PC-3 (cell line): Measurements from ENCODE around the gene SLC7A6. TPM values are rescaled to one million over a fixed set of nuclear protein-coding genes. Genes with fewer than 3 reads are reported as not detected.

Experiments
- ATAC-seq: fragments of 200-7000 bp; cut with Tn5 transposase; 2 replicates; pipeline ENCODE4 v1.9.1; 2020; ENCODE audit warnings: mild to moderate bottlenecking, moderate library complexity
- BruUV-seq: library from RNA; stranded (reverse); fragments of 400-500 nt; replicated peaks from 2 replicates; lab custom pipeline; 2021; lab: Mats Ljungman, UMichigan
- CTCF ChIA-PET: fragments of 300-600 bp; sonication (Branson Sonifier 250); formaldehyde crosslinking; loops from one replicate; lab custom pipeline; 2022; ENCODE audit warnings: antibody characterized with exemption; lab: Charles Lee
- POLR2A ChIA-PET: fragments of 300-600 bp; sonication (Branson Sonifier 250); formaldehyde crosslinking; loops from one replicate; lab custom pipeline; 2022; ENCODE audit warnings: antibody characterized with exemption; ENCODE audit not compliant: unreplicated experiment; lab: Charles Lee
- DNase-seq: peaks from one replicate; pipeline ENCODE4 v3.0.0-alpha.2; 2015
- H2AFZ ChIP-seq: fragments of 300-600 bp; sonication (generic); 2 replicates; pipeline ENCODE4 v1.6.0; 2016; ENCODE audit warnings: antibody characterized with exemption, low read length
- H3F3A ChIP-seq: fragments of 300-600 bp; sonication (generic); one replicate; pipeline ENCODE4 v1.6.0; 2017; ENCODE audit warnings: antibody characterized with exemption, low read length, control low read depth, mild to moderate bottlenecking; ENCODE audit not compliant: unreplicated experiment
- H3K27ac ChIP-seq: fragments of 300-600 bp; sonication (generic); 2 replicates; pipeline ENCODE4 v1.5.1; 2016; ENCODE audit warnings: mild to moderate bottlenecking, low read length
- H3K27me3 ChIP-seq: fragments of 300-600 bp; sonication (generic); 2 replicates; pipeline ENCODE4 v1.6.1; 2016; ENCODE audit warnings: low read length, mixed read lengths
- H3K36me3 ChIP-seq: fragments of 300-600 bp; sonication (generic); 2 replicates; pipeline ENCODE4 v1.6.1; 2016; ENCODE audit warnings: low read depth, mixed run types, low read length, mixed read lengths
- H3K4me1 ChIP-seq: fragments of 300-600 bp; sonication (generic); 2 replicates; pipeline ENCODE4 v1.5.1; 2016; ENCODE audit warnings: low read length; ENCODE audit not compliant: insufficient read depth
- H3K4me2 ChIP-seq: fragments of 300-600 bp; sonication (generic); 2 replicates; pipeline ENCODE4 v1.6.0; 2016; ENCODE audit warnings: low read length
- H3K4me3 ChIP-seq: fragments of 300-600 bp; sonication (generic); 2 replicates; pipeline ENCODE4 v1.5.1; 2016; ENCODE audit warnings: mild to moderate bottlenecking, low read length, mixed read lengths
- H3K79me2 ChIP-seq: fragments of 300-600 bp; sonication (generic); 2 replicates; pipeline ENCODE4 v1.6.1; 2017; ENCODE audit warnings: low read length, mixed read lengths
- H3K9ac ChIP-seq: fragments of 300-600 bp; sonication (generic); 2 replicates; pipeline ENCODE4 v1.6.0; 2016; ENCODE audit warnings: mild to moderate bottlenecking, low read length
- H3K9me2 ChIP-seq: fragments of 300-600 bp; sonication (generic); replicated peaks from 2 replicates; pipeline ENCODE4 v1.6.1; 2016; ENCODE audit warnings: mixed run types, low read length, mixed read lengths
- H3K9me3 ChIP-seq: fragments of 300-600 bp; sonication (generic); 2 replicates; pipeline ENCODE4 v1.6.1; 2016; ENCODE audit warnings: low read length, mixed read lengths
- H4K20me1 ChIP-seq: fragments of 300-600 bp; sonication (generic); 2 replicates; pipeline ENCODE4 v1.6.1; 2016; ENCODE audit warnings: low read length, mixed read lengths
- EZH2 ChIP-seq: fragments of 300-600 bp; sonication (generic); IDR thresholded peaks from one replicate; pipeline ENCODE4 v1.6.1; 2017; ENCODE audit warnings: antibody characterized with exemption, mild to moderate bottlenecking, low read length; ENCODE audit not compliant: unreplicated experiment
- EZH2phosphoT487 ChIP-seq: fragments of 300-600 bp; sonication (generic); IDR thresholded peaks from 2 replicates; pipeline ENCODE4 v1.6.1; 2018; ENCODE audit warnings: mild to moderate bottlenecking, antibody characterized with exemption, low read length, borderline replicate concordance
- intact Hi-C: fragments of 100-400 bp; cut with micrococcal nuclease; formaldehyde crosslinking; loops from 2 replicates; pipeline ENCODE4 v1.9.0; 2023
- total RNA-seq: library from RNA; depleted of rRNA; stranded (reverse); fragments of >200 nt; gene quantifications from 2 replicates; pipeline ENCODE4 v1.2.3, GENCODE V29; 2014
- TF ChIP-seq, protein P1 (sequence below): fragments of 300-600 bp; sonication (generic); conservative IDR thresholded peaks from 2 replicates; pipeline ENCODE4 v1.5.1; 2017; ENCODE audit warnings: antibody characterized with exemption, low read depth, mild to moderate bottlenecking, low read length

Gene SLC7A6
- total RNA-seq, 1 experiment from 2014 or later: 24.7 TPM

DNA sequence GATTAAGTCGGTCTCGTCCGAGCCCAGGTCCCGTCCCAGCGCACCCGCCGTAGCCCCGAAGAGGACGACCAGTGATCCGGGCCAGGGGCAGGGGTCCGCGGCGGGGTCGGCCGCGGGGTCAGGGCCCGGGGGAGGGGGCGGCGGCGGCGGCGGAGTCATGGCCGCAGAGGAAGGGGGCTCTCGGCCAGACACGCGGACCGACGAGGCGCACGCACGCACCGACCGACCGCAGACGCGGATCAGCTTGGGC, 28.5 kb upstream of the SLC7A6 start, which contains the start of gene ESRP2:
Gene ESRP2 (minus strand): TSS at position 241 of the 250 bp plus-strand sequence. CDS start 82 bp downstream, at position 159.
- peaks cover 48% of the 10 kb centered on the region for H3K79me2 ChIP-seq
- no TSS peak for BruUV-seq
- TF ChIP-seq EZH2phosphoT487 (no peak), EZH2 (no peak)
- TF ChIP-seq, protein P1, sequence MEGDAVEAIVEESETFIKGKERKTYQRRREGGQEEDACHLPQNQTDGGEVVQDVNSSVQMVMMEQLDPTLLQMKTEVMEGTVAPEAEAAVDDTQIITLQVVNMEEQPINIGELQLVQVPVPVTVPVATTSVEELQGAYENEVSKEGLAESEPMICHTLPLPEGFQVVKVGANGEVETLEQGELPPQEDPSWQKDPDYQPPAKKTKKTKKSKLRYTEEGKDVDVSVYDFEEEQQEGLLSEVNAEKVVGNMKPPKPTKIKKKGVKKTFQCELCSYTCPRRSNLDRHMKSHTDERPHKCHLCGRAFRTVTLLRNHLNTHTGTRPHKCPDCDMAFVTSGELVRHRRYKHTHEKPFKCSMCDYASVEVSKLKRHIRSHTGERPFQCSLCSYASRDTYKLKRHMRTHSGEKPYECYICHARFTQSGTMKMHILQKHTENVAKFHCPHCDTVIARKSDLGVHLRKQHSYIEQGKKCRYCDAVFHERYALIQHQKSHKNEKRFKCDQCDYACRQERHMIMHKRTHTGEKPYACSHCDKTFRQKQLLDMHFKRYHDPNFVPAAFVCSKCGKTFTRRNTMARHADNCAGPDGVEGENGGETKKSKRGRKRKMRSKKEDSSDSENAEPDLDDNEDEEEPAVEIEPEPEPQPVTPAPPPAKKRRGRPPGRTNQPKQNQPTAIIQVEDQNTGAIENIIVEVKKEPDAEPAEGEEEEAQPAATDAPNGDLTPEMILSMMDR: no peak
- intact Hi-C loops: loop anchor here (5.0 kb wide), 1 partner anchor 149 kb away; the partner anchor contains the start of gene NFATC3
- no peaks in the 10 kb centered on the region for H3F3A ChIP-seq
- ChIA-PET POLR2A (no interaction called here), CTCF (no interaction called here)
- peak within 1 kb of the TSS; percentile 85 for H3K4me3 ChIP-seq
- H3K4me2 ChIP-seq: peak within 1 kb of the TSS; percentile 97
- H3K36me3 ChIP-seq: peaks cover 13% of the 10 kb centered on the region; the same call in 1 of the 2 replicates
- DNase-seq (no peak), ATAC-seq (no peak)
- H3K9me3 ChIP-seq: no peaks in the 10 kb centered on the region
- H3K27me3 ChIP-seq: no peaks in the 10 kb centered on the region
- H3K9me2 ChIP-seq: no peaks in the 10 kb centered on the region
- peaks cover 28% of the 10 kb centered on the region for H3K4me1 ChIP-seq
- H4K20me1 ChIP-seq: peaks cover 9% of the 10 kb centered on the region
- H3K27ac ChIP-seq: peak within 1 kb of the TSS; percentile 93
- peak within 1 kb of the TSS; percentile 90 for H3K9ac ChIP-seq
- peak within 1 kb of the TSS; percentile 70 for H2AFZ ChIP-seq

DNA sequence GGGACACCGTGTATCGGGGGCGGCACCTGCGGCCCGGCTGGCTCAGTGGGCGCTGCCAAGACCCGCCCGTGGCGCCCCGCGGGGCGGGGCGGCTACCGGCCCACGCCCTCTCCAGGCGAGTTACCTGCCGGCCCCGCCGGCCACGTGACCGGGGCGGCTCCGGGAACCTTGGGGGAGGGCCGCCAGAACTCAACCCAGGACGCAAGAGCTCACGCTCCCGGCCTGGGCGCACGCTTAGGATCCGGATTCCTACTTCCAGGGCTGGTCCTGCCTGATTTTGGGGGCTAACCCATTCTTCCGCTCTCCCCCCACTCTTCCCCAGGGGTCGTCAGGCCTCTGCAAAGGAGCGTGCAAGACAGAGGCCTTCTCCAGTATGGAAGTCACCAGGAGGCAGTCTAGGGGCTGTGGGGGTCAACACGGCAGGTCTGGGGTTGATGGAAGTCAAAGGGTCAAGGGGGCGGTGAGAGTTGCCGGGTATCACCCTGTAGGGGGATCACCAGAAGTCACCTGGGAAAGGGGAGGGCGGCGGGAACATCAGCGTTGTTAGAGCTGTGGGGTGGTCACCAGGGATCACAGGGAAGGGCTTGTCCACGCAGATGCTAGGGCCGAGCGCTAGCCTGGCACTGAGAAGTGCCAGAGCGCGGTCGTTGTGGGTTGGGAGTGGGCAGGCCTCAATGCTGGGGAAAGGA, 28.0 kb upstream of the SLC7A6 start:
- Histone ChIP-seq H3K79me2 (peaks cover 48% of the 10 kb centered on the region), H3K9ac (peak overlapping the region; percentile 90), H3K27ac (peak overlapping the region; percentile 93), H3K36me3 (peaks cover 13% of the 10 kb centered on the region; the same call in 1 of the 2 replicates), H3K4me1 (peaks cover 28% of the 10 kb centered on the region), H4K20me1 (peaks cover 9% of the 10 kb centered on the region), H3K4me3 (peak overlapping the region; percentile 85), H2AFZ (peak overlapping the region; percentile 69), H3K27me3 (no peaks in the 10 kb centered on the region), H3K4me2 (peak overlapping the region; percentile 97), H3F3A (no peaks in the 10 kb centered on the region), H3K9me2 (no peaks in the 10 kb centered on the region), H3K9me3 (no peaks in the 10 kb centered on the region)
- intact Hi-C loops: loop anchor here (5.0 kb wide), 1 partner anchor 149 kb away; the partner anchor contains the start of gene NFATC3
- peak; percentile 73 for TF ChIP-seq EZH2phosphoT487
- TF ChIP-seq, protein P1: no peak
- POLR2A ChIA-PET: interaction anchor here (0.7 kb wide), 1 partner anchor 755 kb away, joined by 3 read pairs; no protein-coding TSS in a partner anchor
- DNase-seq (peak; percentile 88), ATAC-seq (peak; percentile 21)
- BruUV-seq: TSS peak; percentile 51
- CTCF ChIA-PET: no interaction called here

DNA sequence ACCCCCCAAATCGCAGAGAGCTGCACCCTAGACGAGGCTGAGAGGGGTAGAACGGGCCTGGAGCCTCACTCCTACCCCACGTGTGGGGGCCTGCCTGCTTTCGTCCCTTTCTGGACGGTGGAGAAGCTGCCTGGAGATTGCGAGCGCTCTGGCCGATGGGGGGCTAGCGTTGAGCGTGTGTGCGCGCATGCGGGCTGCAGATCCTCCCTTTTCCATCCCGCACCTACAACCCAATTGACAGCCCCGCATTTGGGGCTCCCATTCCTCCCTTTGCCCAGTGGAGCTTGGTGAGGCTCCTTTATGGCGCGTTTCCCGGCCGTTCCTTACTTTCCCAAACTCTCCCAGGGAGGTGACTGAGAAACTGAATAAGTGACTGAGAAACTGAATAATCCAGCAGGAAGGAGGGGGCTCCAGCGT, 27.5 kb upstream of the SLC7A6 start:
- Histone ChIP-seq H3K4me1 (peaks cover 28% of the 10 kb centered on the region), H4K20me1 (peaks cover 9% of the 10 kb centered on the region), H2AFZ (peak overlapping the region; percentile 70), H3K27ac (peak overlapping the region; percentile 93), H3K27me3 (no peaks in the 10 kb centered on the region), H3K9me2 (no peaks in the 10 kb centered on the region), H3K9me3 (no peaks in the 10 kb centered on the region), H3K4me2 (peak overlapping the region; percentile 97), H3K36me3 (peaks cover 13% of the 10 kb centered on the region; the same call in 1 of the 2 replicates), H3K4me3 (peak overlapping the region; percentile 85), H3K9ac (peak overlapping the region; percentile 90), H3F3A (no peaks in the 10 kb centered on the region), H3K79me2 (peaks cover 46% of the 10 kb centered on the region)
- ChIA-PET POLR2A (interaction anchor here (0.7 to 1.1 kb wide), 2 partner anchors 74 to 755 kb away, joined by 3 to 6 read pairs; partner anchors contain the start of genes PRMT7 and SLC7A6OS), CTCF (interaction anchor here (1.0 kb wide), 1 partner anchor 143 kb away, joined by 5 read pairs; no protein-coding TSS in a partner anchor)
- intact Hi-C loops: loop anchor here (1.0 to 5.0 kb wide), 2 partner anchors 91 to 150 kb away; partner anchors contain the start of gene NFATC3
- TF ChIP-seq, protein P1: no peak
- TF ChIP-seq EZH2 (no peak), EZH2phosphoT487 (no peak)
- TSS peak; percentile 66 for BruUV-seq
- ATAC-seq (no peak), DNase-seq (no peak)
